GM18520 (cell line): Measurements from ENCODE around the gene STAT5A.
"Not testable (repeated sequence)": the region's sequence is repeated elsewhere in the genome, so short reads cannot be mapped to it uniquely, and the experiment has no call there.

Source experiments
- ATAC-seq: cut with Tn5 transposase; IDR thresholded peaks from one replicate; pipeline ENCODE4 v1.9.1; 2021; ENCODE audit not compliant: unreplicated experiment

Gene STAT5A

GRCh38 chr17:42305031-42305330, 16.7 kb downstream of the STAT5A start:
- not testable (repeated sequence) for ATAC-seq

- no peak for ATAC-seq
Observed at GRCh38 chr17:42305543-42306384, 17.5 kb downstream of the STAT5A start.

- ATAC-seq: no peak
Observed at GRCh38 chr17:42306385-42306667, 18.0 kb downstream of the STAT5A start.

GRCh38 chr17:42307362-42307927, 19.1 kb downstream of the STAT5A start:
- no peak for ATAC-seq

GRCh38 chr17:42308446-42308845, 20.1 kb downstream of the STAT5A start:
- ATAC-seq: no peak

GRCh38 chr17:42309142-42309541, 20.8 kb downstream of the STAT5A start:
- no peak for ATAC-seq

GRCh38 chr17:42309986-42310786, 21.9 kb downstream of the STAT5A start:
- no peak for ATAC-seq

GRCh38 chr17:42310787-42311215, 22.5 kb downstream of the STAT5A start:
- no peak for ATAC-seq

GRCh38 chr17:42311240-42312034, 23.1 kb downstream of the STAT5A start:
- no peak for ATAC-seq

GRCh38 chr17:42312035-42312284, 23.7 kb downstream of the STAT5A start:
- no peak for ATAC-seq

GRCh38 chr17:42312285-42313130, 24.2 kb downstream of the STAT5A start:
- no peak for ATAC-seq

- ATAC-seq: no peak
Observed at GRCh38 chr17:42313389-42313772, 25.1 kb downstream of the STAT5A start.

GRCh38 chr17:42313773-42314566, 25.7 kb downstream of the STAT5A start:
- ATAC-seq: no peak

GRCh38 chr17:42315402-42316156, 27.3 kb downstream of the STAT5A start:
- ATAC-seq: no peak

- no peak for ATAC-seq
Observed at GRCh38 chr17:42316755-42317154, 28.5 kb downstream of the STAT5A start.

GRCh38 chr17:42317266-42317845, 29.1 kb downstream of the STAT5A start:
- no peak for ATAC-seq

- not testable (repeated sequence) for ATAC-seq
Observed at GRCh38 chr17:42317967-42318366, 29.7 kb downstream of the STAT5A start.

- no peak for ATAC-seq
Observed at GRCh38 chr17:42321555-42321954, 33.3 kb downstream of the STAT5A start.
